HG03095 (cell line): ENCODE results near the gene EPSTI1.

Experiments
- ATAC-seq: cut with Tn5 transposase; IDR thresholded peaks from one replicate; pipeline ENCODE4 v1.9.1; 2021; ENCODE audit warnings: moderate library complexity; ENCODE audit not compliant: unreplicated experiment

EPSTI1 gene

DNA sequence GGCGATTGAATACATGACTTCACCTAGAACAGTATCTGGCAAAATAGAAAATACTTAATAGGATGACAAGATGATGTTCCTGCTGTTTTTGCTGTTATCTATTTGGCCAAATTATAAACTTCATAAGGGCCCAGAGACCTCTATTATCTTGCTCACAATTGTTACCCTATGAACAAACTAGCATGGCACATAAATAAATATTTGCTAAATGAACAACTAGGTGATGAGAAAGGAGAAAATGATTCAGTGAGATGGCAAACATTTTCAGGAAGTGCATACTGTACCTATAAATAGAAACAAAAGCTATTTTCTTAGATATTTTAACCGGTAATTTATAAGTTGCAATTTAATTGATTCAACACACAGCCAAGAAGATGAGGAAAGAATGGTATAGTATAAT lies 132.3 kb downstream of the EPSTI1 start:
- ATAC-seq = no peak

GRCh38 chr13:42855410-42855809 lies 136.6 kb downstream of the EPSTI1 start:
- ATAC-seq = no peak

DNA sequence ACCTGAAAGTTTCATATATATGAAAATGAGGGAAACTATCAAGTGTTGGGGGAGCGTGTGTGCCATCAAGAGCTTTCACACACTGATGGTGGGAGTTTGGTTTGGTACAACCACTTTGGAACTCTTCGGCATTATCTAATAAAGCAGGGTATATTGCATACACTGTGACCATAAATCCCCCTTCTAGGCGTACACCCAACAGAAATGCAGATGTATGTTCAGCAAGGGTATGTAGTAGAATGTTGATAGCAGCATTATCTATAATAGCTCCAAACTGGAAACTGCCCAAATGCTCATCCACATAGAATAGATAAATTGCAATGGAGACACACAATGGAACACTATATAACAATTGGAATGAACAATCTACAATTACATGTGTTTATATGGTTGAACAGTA lies 139.9 kb downstream of the EPSTI1 start:
- ATAC-seq = no peak

GRCh38 chr13:42849200-42849599 lies 142.8 kb downstream of the EPSTI1 start:
- ATAC-seq = no peak

- no peak for ATAC-seq
These were observed 144.0 kb downstream of the EPSTI1 start for GRCh38 chr13:42847891-42848663.

DNA sequence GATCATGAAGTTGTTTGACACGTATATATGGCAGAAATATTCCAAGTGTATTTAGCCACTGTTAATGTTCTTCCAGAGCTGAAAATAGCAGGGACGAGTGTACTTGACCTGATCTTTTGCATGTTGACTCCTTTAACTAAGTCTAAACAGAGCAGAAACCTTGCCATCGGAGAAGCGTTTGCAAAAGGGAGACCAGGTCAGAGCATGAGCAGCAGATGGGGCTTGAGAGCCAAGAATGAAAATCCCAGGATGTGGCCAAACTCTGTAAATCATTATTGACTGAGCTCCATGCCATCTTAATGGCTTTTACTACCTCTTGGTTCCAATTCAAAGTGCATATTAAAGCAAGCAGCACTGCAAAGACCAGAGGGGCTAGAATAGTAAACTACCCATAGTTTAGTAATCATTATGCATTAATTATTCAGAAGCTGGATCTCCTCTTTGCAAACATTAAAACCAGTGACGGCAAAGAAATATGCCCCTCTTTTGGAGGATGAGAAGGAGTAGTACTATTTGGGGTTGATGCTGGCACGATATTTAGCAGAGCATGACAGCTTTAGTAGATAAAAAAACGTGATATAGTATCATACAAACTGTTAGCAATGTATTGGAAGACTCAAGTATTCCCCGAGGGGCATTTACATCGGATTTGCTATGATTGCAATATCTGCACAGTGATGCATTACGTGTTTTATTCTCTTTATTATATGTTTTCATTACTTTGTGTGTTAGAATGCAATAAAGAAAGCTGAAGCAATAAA lies 154.9 kb downstream of the EPSTI1 start:
- ATAC-seq = no peak
